Erythroblast (primary cell): ENCODE data around the gene MOGAT2.

Source experiments
- GATA1 ChIP-seq: IDR thresholded peaks from 2 replicates; pipeline ENCODE4 v1.6.1; 2011; ENCODE audit warnings: low read depth, mild to moderate bottlenecking, control low read depth, low read length, moderate library complexity
- POLR2A ChIP-seq: IDR thresholded peaks from 2 replicates; pipeline ENCODE4 v1.6.1; 2011; ENCODE audit warnings: mild to moderate bottlenecking, low read length

DNA sequence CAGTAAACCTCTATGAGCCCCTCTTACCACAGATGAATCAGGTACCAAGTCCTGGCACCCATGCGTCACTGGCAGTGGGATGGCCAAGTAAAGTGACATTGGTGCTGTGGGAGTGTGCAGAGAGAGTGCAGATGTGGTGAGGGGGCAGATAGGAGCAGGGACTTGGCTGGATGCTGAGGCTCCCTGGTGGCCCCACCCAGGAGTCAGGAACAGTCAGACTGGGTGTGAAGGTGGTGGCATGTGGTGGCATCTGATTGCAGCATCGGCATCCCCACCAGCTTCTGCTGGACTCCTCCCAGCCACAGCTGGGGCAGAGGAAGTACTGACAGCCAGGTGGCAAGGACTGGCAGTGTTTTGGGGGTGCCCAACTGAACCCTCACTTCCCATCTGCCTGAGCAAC, 62.3 kb downstream of the MOGAT2 start:
- TF ChIP-seq POLR2A (no peak), GATA1 (no peak)
